Activated CD4-positive, alpha-beta T cell treated with anti-CD3 and anti-CD28 coated beads for 24 hours (primary cell): ENCODE results near the gene SLC5A6.
A peak's percentile ranks its signal among the peaks of the same experiment; 100 is the strongest.
"Not testable (repeated sequence)": the region's sequence is repeated elsewhere in the genome, so short reads cannot be mapped to it uniquely, and the experiment has no call there.

Experiments
- DNase-seq, 2 donors: peaks; one replicate each; pipeline ENCODE4 v3.0.0-alpha.2; 2020; ENCODE audit warnings: low read depth in 2 of 2

The SLC5A6 gene

GRCh38 chr2:27205206-27205605, 6.9 kb downstream of the SLC5A6 start:
- DNase-seq, result no peak

GRCh38 chr2:27204566-27204965, 7.5 kb downstream of the SLC5A6 start:
- DNase-seq, result no peak

- no peak for DNase-seq
Observed at GRCh38 chr2:27203741-27204140, 8.3 kb downstream of the SLC5A6 start.

- no peak for DNase-seq
Observed at GRCh38 chr2:27202854-27203253, 9.2 kb downstream of the SLC5A6 start.

- no peak for DNase-seq
Observed at GRCh38 chr2:27201675-27202074, 10.4 kb downstream of the SLC5A6 start.

- no peak for DNase-seq
Observed at GRCh38 chr2:27199241-27199640, 12.8 kb downstream of the SLC5A6 start.

GRCh38 chr2:27198627-27199026, 13.4 kb downstream of the SLC5A6 start:
- DNase-seq, result no peak

GRCh38 chr2:27198068-27198467, 14.0 kb downstream of the SLC5A6 start:
- not testable (repeated sequence) for DNase-seq

GRCh38 chr2:27195799-27196198, 16.3 kb downstream of the SLC5A6 start:
- DNase-seq, result not testable (repeated sequence)

GRCh38 chr2:27194538-27195354, 17.3 kb downstream of the SLC5A6 start:
- DNase-seq, result no peak

- DNase-seq, result peak in 1 of 2 donors; percentile 26
Observed at GRCh38 chr2:27191070-27191829, 20.8 kb downstream of the SLC5A6 start.

- DNase-seq, result no peak
Observed at GRCh38 chr2:27189989-27190388, 22.1 kb downstream of the SLC5A6 start.

GRCh38 chr2:27186613-27187345, 25.3 kb downstream of the SLC5A6 start:
- no peak for DNase-seq

- no peak for DNase-seq
Observed at GRCh38 chr2:27185331-27186026, 26.6 kb downstream of the SLC5A6 start.

- no peak for DNase-seq
Observed at GRCh38 chr2:27184115-27184514, 28.0 kb downstream of the SLC5A6 start.

- DNase-seq, result no peak
Observed at GRCh38 chr2:27182346-27182745, 29.7 kb downstream of the SLC5A6 start.

- no peak for DNase-seq
Observed at GRCh38 chr2:27179344-27180000, 32.6 kb downstream of the SLC5A6 start.

- no peak for DNase-seq
Observed at GRCh38 chr2:27178469-27178868, 33.6 kb downstream of the SLC5A6 start.

- no peak for DNase-seq
Observed at GRCh38 chr2:27177441-27178351, 34.4 kb downstream of the SLC5A6 start.

- not testable (repeated sequence) for DNase-seq
Observed at GRCh38 chr2:27175781-27176180, 36.3 kb downstream of the SLC5A6 start.
